GM10266 (cell line): ENCODE measurements around the gene ZNF486.
"Not testable (repeated sequence)": the region's sequence is repeated elsewhere in the genome, so short reads cannot be mapped to it uniquely, and the experiment has no call there.

Experiments
- DNase-seq: peaks from one replicate; pipeline ENCODE4 v3.0.0; 2012; ENCODE audit errors: extremely low spot score
- TF ChIP-seq, protein P1 (sequence below): IDR thresholded peaks from 2 replicates; pipeline ENCODE4 v1.5.1; 2012; ENCODE audit warnings: mild to moderate bottlenecking, low read depth; ENCODE audit not compliant: control insufficient read depth, insufficient read depth; ENCODE audit errors: missing control alignments

The ZNF486 gene

DNA sequence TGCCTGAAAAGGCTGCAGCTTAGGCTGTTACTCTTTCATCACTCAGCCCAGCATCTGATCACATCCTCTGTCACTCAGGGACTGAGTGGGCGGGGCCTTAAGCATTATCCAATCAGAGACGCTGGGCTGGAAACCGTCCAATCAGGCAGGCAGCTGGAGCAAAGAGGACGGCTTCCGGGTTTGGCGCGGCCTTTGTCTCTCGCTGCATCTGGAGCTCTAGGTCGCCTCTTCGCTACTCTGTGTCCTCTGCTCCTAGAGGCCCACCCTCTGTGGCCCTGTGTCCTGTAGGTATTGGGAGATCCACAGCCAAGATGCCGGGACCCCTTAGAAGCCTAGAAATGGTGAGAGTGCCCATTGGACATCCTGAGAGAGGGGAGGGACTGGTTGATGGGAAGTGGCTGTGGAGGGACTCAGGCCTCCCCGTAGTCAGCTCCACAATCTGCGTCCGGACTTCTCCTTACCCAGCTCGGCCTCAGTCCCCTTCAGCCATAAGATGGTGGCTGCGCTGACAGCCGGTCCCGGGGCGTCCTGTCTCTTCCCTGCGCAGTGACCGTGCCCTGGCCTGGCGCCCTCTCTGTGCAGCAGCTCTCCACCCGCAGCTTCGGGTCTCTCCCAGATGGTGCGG is at the start of gene ZNF486:
ZNF486 (plus strand) TSS at position 195 of the 625 bp plus-strand sequence; CDS start at position 312, 117 bp downstream.
- TF ChIP-seq, protein P1, sequence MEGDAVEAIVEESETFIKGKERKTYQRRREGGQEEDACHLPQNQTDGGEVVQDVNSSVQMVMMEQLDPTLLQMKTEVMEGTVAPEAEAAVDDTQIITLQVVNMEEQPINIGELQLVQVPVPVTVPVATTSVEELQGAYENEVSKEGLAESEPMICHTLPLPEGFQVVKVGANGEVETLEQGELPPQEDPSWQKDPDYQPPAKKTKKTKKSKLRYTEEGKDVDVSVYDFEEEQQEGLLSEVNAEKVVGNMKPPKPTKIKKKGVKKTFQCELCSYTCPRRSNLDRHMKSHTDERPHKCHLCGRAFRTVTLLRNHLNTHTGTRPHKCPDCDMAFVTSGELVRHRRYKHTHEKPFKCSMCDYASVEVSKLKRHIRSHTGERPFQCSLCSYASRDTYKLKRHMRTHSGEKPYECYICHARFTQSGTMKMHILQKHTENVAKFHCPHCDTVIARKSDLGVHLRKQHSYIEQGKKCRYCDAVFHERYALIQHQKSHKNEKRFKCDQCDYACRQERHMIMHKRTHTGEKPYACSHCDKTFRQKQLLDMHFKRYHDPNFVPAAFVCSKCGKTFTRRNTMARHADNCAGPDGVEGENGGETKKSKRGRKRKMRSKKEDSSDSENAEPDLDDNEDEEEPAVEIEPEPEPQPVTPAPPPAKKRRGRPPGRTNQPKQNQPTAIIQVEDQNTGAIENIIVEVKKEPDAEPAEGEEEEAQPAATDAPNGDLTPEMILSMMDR = no peak
- no peak for DNase-seq

DNA sequence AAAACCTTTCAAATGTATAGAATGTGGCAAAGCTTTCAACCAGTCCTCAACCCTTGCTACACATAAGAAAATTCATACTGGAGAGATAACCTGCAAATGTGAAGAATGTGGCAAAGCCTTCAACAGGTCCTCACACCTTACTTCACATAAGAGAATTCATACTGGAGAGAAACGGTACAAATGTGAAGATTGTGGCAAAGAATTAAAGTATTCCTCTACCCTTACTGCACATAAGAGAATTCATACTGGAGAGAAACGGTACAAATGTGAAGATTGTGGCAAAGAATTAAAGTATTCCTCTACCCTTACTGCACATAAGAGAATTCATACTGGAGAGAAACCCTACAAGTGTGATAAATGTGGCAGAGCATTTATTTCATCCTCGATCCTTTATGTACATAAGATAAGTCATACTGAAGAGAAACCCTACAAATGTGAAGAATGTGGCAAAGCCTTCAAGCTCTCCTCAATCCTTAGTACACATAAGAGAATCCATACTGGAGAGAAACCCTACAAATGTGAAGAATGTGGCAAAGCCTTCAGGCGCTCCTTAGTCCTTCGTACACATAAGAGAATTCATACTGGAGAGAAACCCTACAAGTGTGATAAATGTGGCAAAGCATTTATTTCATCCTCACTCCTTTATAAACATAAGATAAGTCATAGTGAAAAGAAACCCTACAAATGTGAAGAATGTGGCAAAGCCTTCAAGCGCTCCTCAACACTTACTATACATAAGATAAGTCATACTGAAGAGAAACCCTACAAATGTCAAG is 48.8 kb upstream of the ZNF486 start:
- not testable (repeated sequence) for DNase-seq

DNA sequence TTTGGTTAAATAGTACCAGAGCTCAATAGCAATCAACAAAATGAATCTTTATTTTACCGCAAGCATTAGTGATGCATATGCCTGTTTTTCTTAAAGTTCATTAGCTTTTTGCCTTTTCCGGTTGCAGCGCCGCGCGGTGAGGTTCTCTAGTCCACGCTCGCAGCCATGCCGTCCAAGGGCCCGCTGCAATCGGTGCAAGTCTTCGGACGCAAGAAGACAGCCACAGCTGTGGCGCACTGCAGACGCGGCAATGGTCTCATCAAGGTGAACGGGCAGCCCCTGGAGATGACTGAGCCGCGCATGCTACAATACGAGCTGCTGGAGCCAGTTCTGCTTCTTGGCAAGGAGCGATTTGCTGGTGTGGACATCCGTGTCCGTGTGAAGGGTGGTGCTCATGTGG is 42.1 kb upstream of the ZNF486 start:
- TF ChIP-seq, protein P1 = no peak
- DNase-seq = no peak

DNA sequence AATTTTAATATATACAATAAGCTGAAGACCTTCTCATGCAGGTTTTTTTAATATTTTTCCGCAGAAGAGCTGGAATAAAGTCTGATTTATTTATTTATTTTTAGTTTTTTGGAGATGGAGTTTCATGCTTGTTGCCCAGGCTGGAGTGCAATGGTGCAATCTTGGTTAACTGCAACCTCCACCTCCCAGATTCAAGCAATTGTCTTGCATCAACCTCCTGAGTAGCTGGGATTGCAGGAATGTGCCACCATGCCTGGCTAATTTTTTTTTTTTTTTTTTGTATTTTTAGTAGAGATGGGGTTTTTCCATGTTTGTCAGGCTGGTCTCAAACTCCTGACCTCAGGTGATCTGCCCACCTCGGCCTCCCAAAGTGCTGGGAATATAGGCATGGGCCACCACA is 34.1 kb upstream of the ZNF486 start:
- not testable (repeated sequence) for DNase-seq

DNA sequence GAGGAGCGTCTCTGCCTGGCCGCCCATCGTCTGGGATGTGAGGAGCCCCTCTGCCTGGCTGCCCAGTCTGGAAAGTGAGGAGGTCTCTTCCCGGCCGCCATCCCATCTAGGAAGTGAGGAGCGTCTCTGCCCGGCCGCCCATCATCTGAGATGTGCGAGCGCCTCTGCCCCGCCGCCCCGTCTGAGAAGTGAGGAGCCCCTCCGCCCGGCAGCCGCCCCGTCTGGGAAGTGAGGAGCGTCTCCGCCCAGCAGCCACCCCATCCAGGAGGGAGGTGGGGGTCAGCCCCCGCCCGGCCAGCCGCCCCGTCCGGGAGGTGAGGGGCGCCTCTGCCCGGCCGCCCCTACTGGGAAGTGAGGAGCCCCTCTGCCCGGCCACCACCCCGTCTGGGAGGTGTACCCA is 29.3 kb upstream of the ZNF486 start:
- not testable (repeated sequence) for DNase-seq

DNA sequence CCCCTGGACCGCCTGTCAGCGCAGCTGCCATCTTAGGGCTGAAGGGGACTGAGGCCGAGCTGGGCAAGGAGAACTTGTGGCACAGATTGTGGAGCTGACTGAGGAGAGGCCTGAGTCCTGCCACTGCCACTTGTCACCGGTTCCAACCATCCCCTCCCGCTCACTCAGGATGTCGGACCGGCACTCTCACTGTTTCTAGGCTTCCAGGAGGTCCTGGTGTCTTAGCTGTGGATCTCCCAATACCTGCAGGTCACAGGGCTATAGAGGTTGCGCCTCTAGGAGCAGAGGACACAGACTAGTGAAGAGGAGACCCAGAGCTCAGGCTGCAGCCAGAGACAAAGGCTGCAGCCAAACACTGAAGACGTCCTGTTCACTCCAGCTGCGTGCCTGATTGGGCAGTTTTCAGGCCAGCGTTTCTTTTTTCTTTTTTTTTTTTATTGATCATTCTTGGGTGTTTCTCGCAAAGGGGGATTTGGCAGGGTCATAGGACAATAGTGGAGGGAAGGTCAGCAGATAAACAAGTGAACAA is 15.3 kb upstream of the ZNF486 start:
- TF ChIP-seq, protein P1 = no peak
- no peak for DNase-seq

DNA sequence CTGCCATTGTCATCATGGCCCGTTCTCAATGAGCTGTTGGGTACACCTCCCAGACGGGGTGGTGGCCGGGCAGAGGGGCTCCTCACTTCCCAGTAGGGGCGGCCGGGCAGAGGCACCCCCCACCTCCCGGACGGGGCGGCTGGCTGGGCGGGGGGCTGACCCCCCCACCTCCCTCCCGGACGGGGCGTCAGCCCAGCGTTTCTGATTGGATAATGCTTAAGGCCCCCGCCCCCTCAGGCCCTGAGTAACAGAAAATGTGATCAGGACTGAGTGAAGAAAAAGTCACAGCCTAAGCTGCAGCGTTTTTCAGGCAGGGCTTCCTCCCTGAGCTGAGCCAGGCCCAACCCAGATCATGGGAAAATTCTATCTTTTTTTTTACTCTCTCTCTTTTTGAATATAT is 14.5 kb upstream of the ZNF486 start:
- DNase-seq = not testable (repeated sequence)

DNA sequence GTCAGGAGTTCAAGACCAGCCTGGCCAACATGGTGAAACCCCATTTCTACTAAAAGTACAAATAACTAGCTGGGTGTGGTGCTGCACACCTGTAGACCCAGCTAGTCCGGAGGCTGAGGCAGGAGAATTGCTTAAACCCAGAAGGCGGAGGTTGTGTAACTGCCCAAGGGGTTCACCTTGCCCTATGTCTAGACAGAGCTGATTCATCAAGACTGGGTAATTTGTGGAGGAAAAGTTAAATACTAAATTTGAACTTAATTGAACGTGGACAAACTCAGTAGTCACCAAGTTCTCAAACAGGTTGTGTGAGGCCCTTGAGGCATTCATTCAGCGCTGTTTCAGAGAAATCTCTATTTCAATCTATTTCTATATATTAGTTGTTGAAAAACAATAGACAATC is 13.7 kb upstream of the ZNF486 start:
- TF ChIP-seq, protein P1 = no peak
- no peak for DNase-seq

DNA sequence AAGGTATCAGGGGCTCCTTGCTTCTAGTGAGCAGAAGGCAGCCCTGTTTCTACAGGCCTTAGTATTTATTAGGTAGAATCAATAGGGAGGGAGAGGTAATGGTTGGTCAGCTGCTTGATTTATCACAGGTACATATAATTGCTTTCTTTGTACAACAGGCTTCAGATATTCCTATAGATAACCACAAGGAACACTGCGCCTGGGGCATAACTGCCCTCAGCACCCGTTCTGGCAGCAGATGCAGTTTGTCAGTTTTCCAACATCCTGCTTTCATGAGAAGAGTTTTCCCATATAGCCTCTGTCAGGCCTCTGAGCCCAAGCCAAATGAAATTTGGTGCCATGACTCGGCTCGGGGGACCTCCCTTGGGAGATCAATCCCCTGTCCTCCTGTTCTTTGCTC is 12.4 kb upstream of the ZNF486 start:
- DNase-seq = no peak
- TF ChIP-seq, protein P1 = no peak
